Liver (tissue), 9 donors: ENCODE measurements around the gene SLN. TPM values are rescaled to one million over a fixed set of nuclear protein-coding genes. Genes with fewer than 3 reads are reported as not detected.

Source experiments
- DNase-seq: peaks from one replicate; pipeline ENCODE4 v3.0.0-alpha.2; 2017; ENCODE audit warnings: low spot score
- H3K27ac ChIP-seq, 2 donors: one replicate each; pipeline ENCODE4 v1.7.0; 2013; ENCODE audit warnings: inconsistent platforms in 2 of 2, low read length in 2 of 2, control low read depth in 1 of 2, low read depth in 1 of 2, mild to moderate bottlenecking in 1 of 2
- H3K27me3 ChIP-seq, 4 donors: one replicate each; pipeline versions ENCODE4 v1.6.1 to v1.7.0; 2013; ENCODE audit warnings: low read length in 3 of 4, inconsistent platforms in 1 of 4, mild to moderate bottlenecking in 1 of 4, moderate library complexity in 1 of 4; ENCODE audit not compliant: control insufficient read depth in 4 of 4, insufficient read depth in 4 of 4
- H3K36me3 ChIP-seq, 4 donors: one replicate each; pipeline versions ENCODE4 v1.6.1 to v1.7.0; 2013; ENCODE audit warnings: low read length in 3 of 4, mild to moderate bottlenecking in 3 of 4, low read depth in 1 of 4, moderate library complexity in 1 of 4; ENCODE audit not compliant: control insufficient read depth in 4 of 4, insufficient read depth in 3 of 4
- H3K4me1 ChIP-seq, 4 donors: one replicate each; pipeline versions ENCODE4 v1.6.1 to v1.7.0; 2013; ENCODE audit warnings: low read length in 3 of 4, mild to moderate bottlenecking in 3 of 4, moderate library complexity in 1 of 4; ENCODE audit not compliant: control insufficient read depth in 4 of 4, insufficient read depth in 4 of 4
- H3K4me3 ChIP-seq, 3 donors: one replicate each; pipeline versions ENCODE4 v1.6.1 to v1.7.0; 2013; ENCODE audit warnings: low read length in 3 of 3, control low read depth in 1 of 3, low read depth in 1 of 3, mild to moderate bottlenecking in 1 of 3
- H3K9ac ChIP-seq, 2 donors: one replicate each; pipeline ENCODE4 v1.7.0; 2013; ENCODE audit warnings: low read length in 2 of 2, mild to moderate bottlenecking in 2 of 2, moderate library complexity in 2 of 2, control low read depth in 1 of 2, low read depth in 1 of 2
- H3K9me3 ChIP-seq, 4 donors: one replicate each; pipeline versions ENCODE4 v1.6.1 to v1.7.0; 2013; ENCODE audit warnings: low read length in 3 of 4; ENCODE audit not compliant: control insufficient read depth in 4 of 4
- FOXA1 ChIP-seq: IDR thresholded peaks from 2 replicates; pipeline ENCODE4 v1.6.1; 2016; ENCODE audit warnings: antibody characterized with exemption
- FOXA2 ChIP-seq: IDR thresholded peaks from 2 replicates; pipeline ENCODE4 v1.6.1; 2016; ENCODE audit warnings: antibody characterized with exemption
- GABPA ChIP-seq, 2 donors: IDR thresholded peaks in 1 of 2; conservative IDR thresholded peaks in 1 of 2; 2 replicates each; pipeline ENCODE4 v1.6.1; 2016; ENCODE audit warnings: antibody characterized with exemption in 2 of 2, mild to moderate bottlenecking in 1 of 2, moderate library complexity in 1 of 2
- HNF4A ChIP-seq, 2 donors: conservative IDR thresholded peaks; 2 replicates each; pipeline ENCODE4 v1.6.1; 2016; ENCODE audit warnings: antibody characterized with exemption in 2 of 2, mild to moderate bottlenecking in 2 of 2
- HNF4G ChIP-seq: IDR thresholded peaks from 2 replicates; pipeline ENCODE4 v1.6.1; 2016; ENCODE audit warnings: antibody characterized with exemption
- NR2F2 ChIP-seq: IDR thresholded peaks from 2 replicates; pipeline ENCODE4 v1.6.1; 2016; ENCODE audit warnings: antibody characterized with exemption
- RAD21 ChIP-seq, 2 donors: IDR thresholded peaks; 2 replicates each; pipeline ENCODE4 v1.6.1; 2016; ENCODE audit warnings: antibody characterized with exemption in 2 of 2, mild to moderate bottlenecking in 2 of 2
- RXRA ChIP-seq, 2 donors: IDR thresholded peaks; 2 replicates each; pipeline ENCODE4 v1.6.1; 2017 to 2018; ENCODE audit warnings: antibody characterized with exemption in 2 of 2, mild to moderate bottlenecking in 1 of 2
- TAF1 ChIP-seq: conservative IDR thresholded peaks from 2 replicates; pipeline ENCODE4 v1.6.1; 2016; ENCODE audit warnings: antibody characterized with exemption, mild to moderate bottlenecking
- YY1 ChIP-seq: IDR thresholded peaks from 2 replicates; pipeline ENCODE4 v1.6.1; 2016; ENCODE audit warnings: antibody characterized with exemption, mild to moderate bottlenecking
- WGBS: extraction: QIAGEN DNeasy Blood & Tissue Kit; methylation state at CpG from one replicate; pipeline ENCODE4 v1.1.7; 2013; 5-methylcytosine and 5-hydroxymethylcytosine counted together
- polyA plus RNA-seq, 2 donors: library from polyadenylated mRNA; stranded (reverse) in 1 of 2; unstranded in 1 of 2; fragments of 200-250 nt in 1 of 2; fragments of >200 nt in 1 of 2; fragmentation: Nextera tagmentation in 1 of 2; extraction: Ambion mirVana in 1 of 2; gene quantifications; one replicate each; pipeline versions ENCODE4 v1.2.1 to v1.2.3, GENCODE V29; 2013 to 2015
- total RNA-seq, 2 donors: library from RNA; depleted of rRNA; stranded (reverse); fragments of >200 nt; gene quantifications; one replicate each; pipeline ENCODE4 v1.2.3, GENCODE V29; 2014
- TF ChIP-seq, protein P1 (sequence below): IDR thresholded peaks from 2 replicates; pipeline ENCODE4 v1.6.1; 2016; ENCODE audit warnings: antibody characterized with exemption
- TF ChIP-seq, protein P2 (sequence below): IDR thresholded peaks from 2 replicates; pipeline ENCODE4 v1.6.1; 2016; ENCODE audit warnings: antibody characterized with exemption
- TF ChIP-seq, protein P3 (sequence below): IDR thresholded peaks from 2 replicates; pipeline ENCODE4 v1.6.1; 2016; ENCODE audit warnings: antibody characterized with exemption, mild to moderate bottlenecking
- TF ChIP-seq, protein P4 (sequence below): fragments of 150-350 bp; IDR thresholded peaks from 2 replicates; pipeline ENCODE4 v1.5.1; 2017; ENCODE audit warnings: improper control_type of control experiment, low read depth, low read length; ENCODE audit not compliant: missing input control
- donor health status: healthy.
- donor health status: healthy.
- donor health status: healthy.
- donor health status: healthy.
- donor health status: healthy.

The SLN gene
- total and polyA plus RNA-seq, 4 donors, result not detected

DNA sequence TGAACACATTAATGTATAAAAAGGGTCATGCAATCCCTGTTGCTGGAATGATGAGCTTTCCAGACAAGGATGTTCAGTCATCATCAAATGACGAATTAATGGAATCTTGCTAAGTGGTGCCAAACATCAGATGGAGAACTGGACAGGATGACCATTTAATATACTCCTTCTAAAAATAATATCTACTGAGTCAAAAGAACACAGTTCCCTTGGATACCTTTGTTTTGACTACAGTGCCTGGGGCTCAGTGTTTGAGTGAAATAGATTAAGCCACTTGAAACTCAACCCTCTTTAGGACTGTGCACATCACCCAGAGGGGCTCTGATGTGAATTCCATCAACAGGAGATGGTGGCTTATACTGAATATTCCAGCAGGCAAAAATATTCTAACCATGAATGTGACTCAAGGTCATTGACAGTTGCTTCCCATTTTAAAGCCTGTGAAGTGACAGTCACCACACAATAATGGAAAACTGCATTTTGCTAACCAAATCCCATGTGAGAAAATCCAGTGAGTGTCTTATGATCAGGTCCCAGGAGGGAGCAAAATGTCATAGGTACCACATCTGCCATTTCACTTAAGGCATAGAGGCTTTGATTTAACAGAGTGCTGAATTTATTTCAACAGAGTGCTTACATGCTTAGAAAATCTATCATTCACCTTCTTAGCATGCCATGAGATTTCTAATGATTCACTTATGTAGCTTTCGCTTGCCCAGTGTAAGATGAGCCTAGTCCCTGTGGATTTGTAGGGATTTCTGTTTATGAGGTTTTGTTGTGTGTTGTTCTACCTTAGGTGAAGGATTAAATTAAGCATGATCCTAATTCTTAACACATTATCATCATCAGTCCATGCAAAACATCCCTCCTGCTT is 41.3 kb upstream of the SLN start:
- no peak overlapping the region for H3K4me3 ChIP-seq
- no peaks in the 10 kb centered on the region for H3K9me3 ChIP-seq
- no peak overlapping the region for H3K9ac ChIP-seq
- 47% methylated on average over 2 of the region's 2 CpGs for WGBS
- DNase-seq, result no peak
- no peak overlapping the region for H3K27ac ChIP-seq
- H3K27me3 ChIP-seq, result no peaks in the 10 kb centered on the region
- TF ChIP-seq HNF4G, result no peak
- no peak for TF ChIP-seq TAF1
- TF ChIP-seq RXRA (IDR thresholded peaks at IDR 0.05), result no peak
- no peak for TF ChIP-seq HNF4A (conservative IDR thresholded peaks at IDR 0.05)
- TF ChIP-seq FOXA1, result no peak
- TF ChIP-seq GABPA (IDR thresholded peaks at IDR 0.05 in 1 of 2, conservative IDR thresholded peaks at IDR 0.05 in 1 of 2), result no peak
- H3K4me1 ChIP-seq, result no peaks in the 10 kb centered on the region
- H3K36me3 ChIP-seq, result no peaks in the 10 kb centered on the region

DNA sequence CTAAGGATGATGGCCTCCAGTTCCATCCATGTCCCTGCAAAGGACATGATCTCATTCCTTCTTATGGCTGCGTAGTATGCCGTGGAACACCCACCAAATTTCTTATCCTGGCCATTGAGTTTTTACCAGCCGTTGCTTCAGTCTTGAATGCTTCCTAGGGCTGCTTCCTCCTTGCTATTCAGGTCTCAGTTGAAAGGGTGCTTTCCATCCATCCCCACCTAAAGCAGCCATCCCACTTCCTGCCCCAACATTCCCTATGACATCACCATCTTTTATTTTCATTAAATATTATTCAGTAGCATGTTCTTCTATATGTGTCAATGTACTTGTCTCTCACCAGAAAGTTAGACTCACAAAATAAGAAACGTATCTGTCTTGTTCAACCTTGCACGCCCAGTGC is 40.7 kb upstream of the SLN start:
- Histone ChIP-seq H3K4me3 (no peak overlapping the region), H3K4me1 (no peaks in the 10 kb centered on the region), H3K27me3 (no peaks in the 10 kb centered on the region), H3K9me3 (no peaks in the 10 kb centered on the region), H3K9ac (no peak overlapping the region), H3K27ac (no peak overlapping the region), H3K36me3 (no peaks in the 10 kb centered on the region)
- no peak for TF ChIP-seq FOXA1
- TF ChIP-seq, protein P1, sequence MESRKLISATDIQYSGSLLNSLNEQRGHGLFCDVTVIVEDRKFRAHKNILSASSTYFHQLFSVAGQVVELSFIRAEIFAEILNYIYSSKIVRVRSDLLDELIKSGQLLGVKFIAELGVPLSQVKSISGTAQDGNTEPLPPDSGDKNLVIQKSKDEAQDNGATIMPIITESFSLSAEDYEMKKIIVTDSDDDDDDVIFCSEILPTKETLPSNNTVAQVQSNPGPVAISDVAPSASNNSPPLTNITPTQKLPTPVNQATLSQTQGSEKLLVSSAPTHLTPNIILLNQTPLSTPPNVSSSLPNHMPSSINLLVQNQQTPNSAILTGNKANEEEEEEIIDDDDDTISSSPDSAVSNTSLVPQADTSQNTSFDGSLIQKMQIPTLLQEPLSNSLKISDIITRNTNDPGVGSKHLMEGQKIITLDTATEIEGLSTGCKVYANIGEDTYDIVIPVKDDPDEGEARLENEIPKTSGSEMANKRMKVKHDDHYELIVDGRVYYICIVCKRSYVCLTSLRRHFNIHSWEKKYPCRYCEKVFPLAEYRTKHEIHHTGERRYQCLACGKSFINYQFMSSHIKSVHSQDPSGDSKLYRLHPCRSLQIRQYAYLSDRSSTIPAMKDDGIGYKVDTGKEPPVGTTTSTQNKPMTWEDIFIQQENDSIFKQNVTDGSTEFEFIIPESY, result no peak
- TF ChIP-seq NR2F2, result no peak
- no peak for TF ChIP-seq GABPA (IDR thresholded peaks at IDR 0.05 in 1 of 2, conservative IDR thresholded peaks at IDR 0.05 in 1 of 2)
- TF ChIP-seq, protein P2, sequence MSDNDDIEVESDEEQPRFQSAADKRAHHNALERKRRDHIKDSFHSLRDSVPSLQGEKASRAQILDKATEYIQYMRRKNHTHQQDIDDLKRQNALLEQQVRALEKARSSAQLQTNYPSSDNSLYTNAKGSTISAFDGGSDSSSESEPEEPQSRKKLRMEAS, result no peak
- TF ChIP-seq FOXA2, result no peak
- TF ChIP-seq RAD21 (IDR thresholded peaks at IDR 0.05), result no peak
- TF ChIP-seq, protein P3, sequence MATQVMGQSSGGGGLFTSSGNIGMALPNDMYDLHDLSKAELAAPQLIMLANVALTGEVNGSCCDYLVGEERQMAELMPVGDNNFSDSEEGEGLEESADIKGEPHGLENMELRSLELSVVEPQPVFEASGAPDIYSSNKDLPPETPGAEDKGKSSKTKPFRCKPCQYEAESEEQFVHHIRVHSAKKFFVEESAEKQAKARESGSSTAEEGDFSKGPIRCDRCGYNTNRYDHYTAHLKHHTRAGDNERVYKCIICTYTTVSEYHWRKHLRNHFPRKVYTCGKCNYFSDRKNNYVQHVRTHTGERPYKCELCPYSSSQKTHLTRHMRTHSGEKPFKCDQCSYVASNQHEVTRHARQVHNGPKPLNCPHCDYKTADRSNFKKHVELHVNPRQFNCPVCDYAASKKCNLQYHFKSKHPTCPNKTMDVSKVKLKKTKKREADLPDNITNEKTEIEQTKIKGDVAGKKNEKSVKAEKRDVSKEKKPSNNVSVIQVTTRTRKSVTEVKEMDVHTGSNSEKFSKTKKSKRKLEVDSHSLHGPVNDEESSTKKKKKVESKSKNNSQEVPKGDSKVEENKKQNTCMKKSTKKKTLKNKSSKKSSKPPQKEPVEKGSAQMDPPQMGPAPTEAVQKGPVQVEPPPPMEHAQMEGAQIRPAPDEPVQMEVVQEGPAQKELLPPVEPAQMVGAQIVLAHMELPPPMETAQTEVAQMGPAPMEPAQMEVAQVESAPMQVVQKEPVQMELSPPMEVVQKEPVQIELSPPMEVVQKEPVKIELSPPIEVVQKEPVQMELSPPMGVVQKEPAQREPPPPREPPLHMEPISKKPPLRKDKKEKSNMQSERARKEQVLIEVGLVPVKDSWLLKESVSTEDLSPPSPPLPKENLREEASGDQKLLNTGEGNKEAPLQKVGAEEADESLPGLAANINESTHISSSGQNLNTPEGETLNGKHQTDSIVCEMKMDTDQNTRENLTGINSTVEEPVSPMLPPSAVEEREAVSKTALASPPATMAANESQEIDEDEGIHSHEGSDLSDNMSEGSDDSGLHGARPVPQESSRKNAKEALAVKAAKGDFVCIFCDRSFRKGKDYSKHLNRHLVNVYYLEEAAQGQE, result no peak
- no peak for TF ChIP-seq TAF1
- TF ChIP-seq RXRA (IDR thresholded peaks at IDR 0.05), result no peak
- TF ChIP-seq HNF4G, result no peak
- no peak for TF ChIP-seq HNF4A (conservative IDR thresholded peaks at IDR 0.05)
- TF ChIP-seq, protein P4, sequence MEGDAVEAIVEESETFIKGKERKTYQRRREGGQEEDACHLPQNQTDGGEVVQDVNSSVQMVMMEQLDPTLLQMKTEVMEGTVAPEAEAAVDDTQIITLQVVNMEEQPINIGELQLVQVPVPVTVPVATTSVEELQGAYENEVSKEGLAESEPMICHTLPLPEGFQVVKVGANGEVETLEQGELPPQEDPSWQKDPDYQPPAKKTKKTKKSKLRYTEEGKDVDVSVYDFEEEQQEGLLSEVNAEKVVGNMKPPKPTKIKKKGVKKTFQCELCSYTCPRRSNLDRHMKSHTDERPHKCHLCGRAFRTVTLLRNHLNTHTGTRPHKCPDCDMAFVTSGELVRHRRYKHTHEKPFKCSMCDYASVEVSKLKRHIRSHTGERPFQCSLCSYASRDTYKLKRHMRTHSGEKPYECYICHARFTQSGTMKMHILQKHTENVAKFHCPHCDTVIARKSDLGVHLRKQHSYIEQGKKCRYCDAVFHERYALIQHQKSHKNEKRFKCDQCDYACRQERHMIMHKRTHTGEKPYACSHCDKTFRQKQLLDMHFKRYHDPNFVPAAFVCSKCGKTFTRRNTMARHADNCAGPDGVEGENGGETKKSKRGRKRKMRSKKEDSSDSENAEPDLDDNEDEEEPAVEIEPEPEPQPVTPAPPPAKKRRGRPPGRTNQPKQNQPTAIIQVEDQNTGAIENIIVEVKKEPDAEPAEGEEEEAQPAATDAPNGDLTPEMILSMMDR, result no peak
- TF ChIP-seq YY1, result no peak
- WGBS, result 63% methylated on average over 5 of the region's 5 CpGs
- DNase-seq, result no peak
